Measurements from ENCODE around the gene NCAN. TPM values are rescaled to one million over a fixed set of nuclear protein-coding genes. Genes with fewer than 3 reads are reported as not detected.

Gene NCAN
- total RNA-seq, 3 donors from 2014 or later (not counting 1 experiment from before 2014, with no cell fraction given), result not detected

- peaks cover 35% of the 10 kb centered on the region for H3K4me1 ChIP-seq (ENCODE audit: control insufficient read depth, insufficient read depth, low read length)
- TF ChIP-seq CTCF (IDR thresholded peaks at IDR 0.05), result no peak
- peak overlapping the region; percentile 84 to 87 for H3K27ac Mint-ChIP-seq
- H3K36me3 Mint-ChIP-seq, result no peaks in the 10 kb centered on the region
- no peaks in the 10 kb centered on the region for H3K27me3 ChIP-seq (ENCODE audit: control insufficient read depth, insufficient read depth, low read length)
- H3K36me3 ChIP-seq (ENCODE audit: control insufficient read depth, insufficient read depth, low read length), result peaks cover 14% of the 10 kb centered on the region
- H3K4me1 Mint-ChIP-seq, result peaks cover 22 to 28% of the 10 kb centered on the region in 2 donors
- intact Hi-C loops (cut with micrococcal nuclease), result loop anchor here (1.0 kb wide), 1 partner anchor 10 kb away; the partner anchor contains the start of genes BORCS8 and RFXANK
- H3K27ac ChIP-seq (ENCODE audit: low read length), result peak overlapping the region; percentile 71
- no peaks in the 10 kb centered on the region for H3K9me3 ChIP-seq (ENCODE audit: control insufficient read depth, insufficient read depth, low read length)
- peaks cover 0 to 1% of the 10 kb centered on the region in 2 donors for H3K27me3 Mint-ChIP-seq (ENCODE audit: low read depth in 2 of 2)
- H3K9me3 Mint-ChIP-seq, result peaks cover 0 to 4% of the 10 kb centered on the region in 2 donors
- ATAC-seq, result no peak
- 32% methylated on average over 11 of the region's 11 CpGs for WGBS (ENCODE audit: insufficient coverage)
- H3K4me3 ChIP-seq (ENCODE audit: low read length), result peak overlapping the region; percentile 71
- DNase-seq, result no peak
- peak overlapping the region; percentile 90 for H3K4me3 Mint-ChIP-seq
Observed at GRCh38 chr19:19202707-19203011, 9.1 kb upstream of the NCAN start.

- no peaks in the 10 kb centered on the region for H3K36me3 Mint-ChIP-seq
- H3K4me1 Mint-ChIP-seq, result peaks cover 24 to 32% of the 10 kb centered on the region in 2 donors
- H3K27me3 ChIP-seq (ENCODE audit: control insufficient read depth, insufficient read depth, low read length), result no peaks in the 10 kb centered on the region
- H3K27ac Mint-ChIP-seq, result peak within 1 kb of the TSS; percentile 84 to 87
- peak within 1 kb of the TSS; percentile 90 for H3K4me3 Mint-ChIP-seq
- peak within 1 kb of the TSS; percentile 71 for H3K27ac ChIP-seq (ENCODE audit: low read length)
- 6% methylated on average over 60 of the region's 60 CpGs for WGBS (ENCODE audit: insufficient coverage)
- H3K4me3 ChIP-seq (ENCODE audit: low read length), result peak within 1 kb of the TSS; percentile 71
- intact Hi-C loops (cut with micrococcal nuclease), result loop anchor here (1.0 kb wide), 1 partner anchor 11 kb away; the partner anchor contains the start of genes BORCS8 and RFXANK
- peak; percentile 86 to 97 for DNase-seq
- no peak for TF ChIP-seq CTCF (IDR thresholded peaks at IDR 0.05)
- ATAC-seq, result peak; percentile 90 to 96 (median 93)
- H3K9me3 ChIP-seq (ENCODE audit: control insufficient read depth, insufficient read depth, low read length), result no peaks in the 10 kb centered on the region
- peaks cover 0 to 3% of the 10 kb centered on the region in 2 donors for H3K27me3 Mint-ChIP-seq (ENCODE audit: low read depth in 2 of 2)
- peaks cover 41% of the 10 kb centered on the region for H3K4me1 ChIP-seq (ENCODE audit: control insufficient read depth, insufficient read depth, low read length)
- peaks cover 10% of the 10 kb centered on the region for H3K36me3 ChIP-seq (ENCODE audit: control insufficient read depth, insufficient read depth, low read length)
- H3K9me3 Mint-ChIP-seq, result peaks cover 0 to 5% of the 10 kb centered on the region in 2 donors
Observed at GRCh38 chr19:19203012-19203856, 8.5 kb upstream of the NCAN start, which contains the start of gene NR2C2AP. TSS of gene NR2C2AP (minus strand) at chr19:19203414. CDS start at chr19:19203060, 354 bp downstream.

- Mint-ChIP-seq H3K27me3 (ENCODE audit: low read depth in 2 of 2) (peaks cover 0 to 3% of the 10 kb centered on the region in 2 donors), H3K36me3 (no peaks in the 10 kb centered on the region), H3K4me1 (peaks cover 24 to 32% of the 10 kb centered on the region in 2 donors), H3K4me3 (peak overlapping the region; percentile 90), H3K27ac (peak overlapping the region; percentile 84 to 87), H3K9me3 (peaks cover 0 to 5% of the 10 kb centered on the region in 2 donors)
- WGBS (ENCODE audit: insufficient coverage), result 78% methylated on average over 13 of the region's 13 CpGs
- no peak overlapping the region for H3K27ac ChIP-seq (ENCODE audit: low read length)
- peaks cover 41% of the 10 kb centered on the region for H3K4me1 ChIP-seq (ENCODE audit: control insufficient read depth, insufficient read depth, low read length)
- DNase-seq (no peak), ATAC-seq (no peak)
- no peaks in the 10 kb centered on the region for H3K9me3 ChIP-seq (ENCODE audit: control insufficient read depth, insufficient read depth, low read length)
- no peak overlapping the region for H3K4me3 ChIP-seq (ENCODE audit: low read length)
- TF ChIP-seq CTCF (IDR thresholded peaks at IDR 0.05), result no peak
- peaks cover 4% of the 10 kb centered on the region for H3K36me3 ChIP-seq (ENCODE audit: control insufficient read depth, insufficient read depth, low read length)
- no peaks in the 10 kb centered on the region for H3K27me3 ChIP-seq (ENCODE audit: control insufficient read depth, insufficient read depth, low read length)
- intact Hi-C loops (cut with micrococcal nuclease), result no loop called here
Observed at GRCh38 chr19:19204181-19204580, 7.6 kb upstream of the NCAN start.

All from natural killer cell (primary cell).